Calu3 (cell line): ENCODE data around the gene PPIL1. TPM values are rescaled to one million over a fixed set of nuclear protein-coding genes. Genes with fewer than 3 reads are reported as not detected.
A peak's percentile ranks its signal among the peaks of the same experiment; 100 is the strongest.

Experiments
- Bru-seq: library from RNA; stranded (reverse); fragments of 400-500 nt; gene quantifications from one replicate; lab custom pipeline; 2021; lab: Mats Ljungman, UMichigan
- BruChase-seq, 2 experiments: library from RNA; stranded (reverse); fragments of 400-500 nt; gene quantifications; one replicate each; lab custom pipeline; 2021; lab: Mats Ljungman, UMichigan
- BruUV-seq: library from RNA; stranded (reverse); fragments of 400-500 nt; replicated peaks from 2 replicates; lab custom pipeline; 2021; lab: Mats Ljungman, UMichigan
- CTCF ChIA-PET: fragments of 300-600 bp; sonication (Branson Sonifier 250); formaldehyde crosslinking; loops from one replicate; lab custom pipeline; 2022; ENCODE audit warnings: antibody characterized with exemption; lab: Charles Lee
- DNase-seq: peaks from one replicate; pipeline ENCODE4 v3.0.0; 2022
- H3K27ac Mint-ChIP-seq: one replicate; pipeline ENCODE4 v1.8.0; 2022; ENCODE audit warnings: mixed read lengths; ENCODE audit not compliant: unreplicated experiment
- H3K27me3 Mint-ChIP-seq: one replicate; pipeline ENCODE4 v1.8.0; 2022; ENCODE audit warnings: mixed read lengths; ENCODE audit not compliant: unreplicated experiment
- H3K36me3 Mint-ChIP-seq: one replicate; pipeline ENCODE4 v1.8.0; 2022; ENCODE audit warnings: mild to moderate bottlenecking, moderate library complexity, mixed read lengths; ENCODE audit not compliant: insufficient read depth, unreplicated experiment
- H3K4me1 Mint-ChIP-seq: one replicate; pipeline ENCODE4 v1.8.0; 2022; ENCODE audit warnings: mild to moderate bottlenecking, low read depth, mixed read lengths; ENCODE audit not compliant: unreplicated experiment
- H3K4me3 Mint-ChIP-seq: one replicate; pipeline ENCODE4 v1.8.0; 2022; ENCODE audit warnings: mild to moderate bottlenecking, low read depth, moderate library complexity, mixed read lengths; ENCODE audit not compliant: unreplicated experiment
- H3K9me3 Mint-ChIP-seq: one replicate; pipeline ENCODE4 v1.8.0; 2022; ENCODE audit warnings: low read depth, mixed read lengths; ENCODE audit not compliant: unreplicated experiment
- intact Hi-C: fragments of 100-400 bp; cut with micrococcal nuclease; formaldehyde crosslinking; loops from one replicate; pipeline ENCODE4 v1.10.0; 2022; ENCODE audit not compliant: unreplicated experiment
- long read RNA-seq: library from polyadenylated mRNA; stranded (forward); transcript quantifications from one replicate; pipeline ENCODE4 v2.0.0, GENCODE V29; 2022
- total RNA-seq: library from RNA; stranded (reverse); gene quantifications from 2 replicates; pipeline ENCODE4 v1.2.3, GENCODE V29; 2022
- TF ChIP-seq, protein P1 (sequence below): fragments of 200-600 bp; IDR thresholded peaks from one replicate; pipeline ENCODE4 v1.8.0; 2022; ENCODE audit warnings: antibody characterized with exemption; ENCODE audit not compliant: unreplicated experiment

Gene PPIL1
- total RNA-seq (59.6 and 64.4 TPM in 2 replicates), Bru-seq, nascent RNA (percentile 81 among the genes with signal in this experiment), BruChase-seq, experiment 1, labeled RNA remaining after a 6-hour chase (percentile 84 among the genes with signal in this experiment), BruChase-seq, experiment 2, labeled RNA remaining after a 2-hour chase (percentile 77 among the genes with signal in this experiment)
- long read RNA-seq, transcript PPIL1-201 (4 exons, 1,739 nt), result major isoform, 71 of 85 reads
- long read RNA-seq, partial matches to known transcripts, result 12 of 85 reads
- long read RNA-seq, other reads (novel, unspliced or antisense), result 2 of 85 reads

DNA sequence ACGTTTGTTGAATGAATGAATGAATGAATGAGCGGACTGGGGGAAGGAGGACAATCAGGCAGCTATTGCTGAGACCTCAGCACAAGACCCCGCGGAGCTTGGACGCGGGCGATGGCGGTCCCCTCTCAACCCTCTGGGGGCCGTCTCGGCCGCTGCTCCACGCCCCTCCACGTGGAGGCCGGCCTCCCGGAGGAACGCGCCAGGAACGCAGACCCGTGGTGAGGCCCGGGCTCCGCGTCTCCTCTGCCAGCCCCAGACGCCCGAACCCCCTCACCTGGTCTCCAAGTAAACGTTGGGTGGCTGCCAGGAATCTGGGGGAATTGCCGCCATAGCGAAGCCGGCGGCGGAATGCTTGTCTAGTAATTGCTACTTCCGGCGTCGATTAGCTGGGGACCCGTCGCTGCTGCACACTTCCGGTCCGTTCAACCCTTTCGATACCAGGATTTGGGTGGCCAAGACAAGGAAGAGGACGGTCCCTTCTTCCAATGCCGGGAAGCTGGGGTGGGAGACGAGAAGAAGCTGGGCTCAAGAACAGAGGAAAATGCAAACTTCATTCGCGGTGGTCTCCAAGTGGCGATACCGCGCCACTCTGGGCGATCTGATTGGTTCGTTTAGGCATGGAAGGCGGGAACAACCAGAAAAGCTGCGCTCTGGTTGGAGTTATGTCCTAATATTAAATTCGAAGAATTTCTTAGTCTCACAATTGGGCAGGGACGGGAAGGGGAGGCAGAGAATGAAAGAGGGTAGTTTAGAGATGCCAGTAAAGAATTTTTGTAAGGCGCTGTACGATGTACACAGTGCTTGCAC, at the start of gene PPIL1:
Gene PPIL1 (minus strand): TSS at position 361 of the 807 bp plus-strand sequence. CDS start 31 bp downstream, at position 330.
- H3K4me3 Mint-ChIP-seq, result peak within 1 kb of the TSS; percentile 91
- CTCF ChIA-PET, result interaction anchor here (0.6 to 3.5 kb wide), 10 partner anchors 10 to 260 kb away, joined by 3 to 17 read pairs (median 6); partner anchors contain the start of gene C6orf89
- peak within 1 kb of the TSS; percentile 99 for H3K27ac Mint-ChIP-seq
- peaks cover 44% of the 10 kb centered on the region for H3K36me3 Mint-ChIP-seq
- H3K9me3 Mint-ChIP-seq, result no peaks in the 10 kb centered on the region
- intact Hi-C loops, result loop anchor here (5.0 kb wide), 1 partner anchor 107 kb away; no protein-coding TSS in a partner anchor
- H3K4me1 Mint-ChIP-seq, result peaks cover 27% of the 10 kb centered on the region
- DNase-seq, result peak; percentile 88
- TF ChIP-seq, protein P1, sequence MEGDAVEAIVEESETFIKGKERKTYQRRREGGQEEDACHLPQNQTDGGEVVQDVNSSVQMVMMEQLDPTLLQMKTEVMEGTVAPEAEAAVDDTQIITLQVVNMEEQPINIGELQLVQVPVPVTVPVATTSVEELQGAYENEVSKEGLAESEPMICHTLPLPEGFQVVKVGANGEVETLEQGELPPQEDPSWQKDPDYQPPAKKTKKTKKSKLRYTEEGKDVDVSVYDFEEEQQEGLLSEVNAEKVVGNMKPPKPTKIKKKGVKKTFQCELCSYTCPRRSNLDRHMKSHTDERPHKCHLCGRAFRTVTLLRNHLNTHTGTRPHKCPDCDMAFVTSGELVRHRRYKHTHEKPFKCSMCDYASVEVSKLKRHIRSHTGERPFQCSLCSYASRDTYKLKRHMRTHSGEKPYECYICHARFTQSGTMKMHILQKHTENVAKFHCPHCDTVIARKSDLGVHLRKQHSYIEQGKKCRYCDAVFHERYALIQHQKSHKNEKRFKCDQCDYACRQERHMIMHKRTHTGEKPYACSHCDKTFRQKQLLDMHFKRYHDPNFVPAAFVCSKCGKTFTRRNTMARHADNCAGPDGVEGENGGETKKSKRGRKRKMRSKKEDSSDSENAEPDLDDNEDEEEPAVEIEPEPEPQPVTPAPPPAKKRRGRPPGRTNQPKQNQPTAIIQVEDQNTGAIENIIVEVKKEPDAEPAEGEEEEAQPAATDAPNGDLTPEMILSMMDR, result no peak
- BruUV-seq, result no TSS peak
- no peaks in the 10 kb centered on the region for H3K27me3 Mint-ChIP-seq

DNA sequence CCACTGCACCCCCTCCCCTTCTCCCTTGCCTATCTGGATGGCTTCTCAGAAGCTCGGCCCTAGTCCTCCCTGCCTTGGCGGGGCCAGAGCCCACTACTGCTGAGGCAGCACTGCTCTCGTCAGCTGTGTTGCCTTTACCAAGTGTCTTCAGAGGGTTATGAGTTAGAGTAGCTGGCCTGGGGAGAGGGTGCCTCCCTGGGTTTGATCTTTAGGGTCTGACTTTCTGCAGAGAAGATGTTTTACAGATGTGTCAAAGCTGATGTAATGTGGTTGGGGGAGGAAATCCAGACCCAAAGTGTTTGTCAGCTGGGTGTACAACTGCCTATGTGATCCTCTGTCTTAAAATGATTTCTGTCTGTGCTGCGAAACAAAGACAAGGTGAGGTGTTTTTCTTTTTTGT, 49.5 kb upstream of the PPIL1 start:
- no TSS peak for BruUV-seq
- Mint-ChIP-seq H3K9me3 (no peaks in the 10 kb centered on the region), H3K27me3 (no peaks in the 10 kb centered on the region), H3K4me3 (no peak overlapping the region), H3K27ac (no peak overlapping the region), H3K4me1 (peaks cover 20% of the 10 kb centered on the region), H3K36me3 (peaks cover 15% of the 10 kb centered on the region)
- CTCF ChIA-PET, result no interaction called here
- no peak for DNase-seq
- intact Hi-C loops, result no loop called here
- TF ChIP-seq, protein P1, result no peak

DNA sequence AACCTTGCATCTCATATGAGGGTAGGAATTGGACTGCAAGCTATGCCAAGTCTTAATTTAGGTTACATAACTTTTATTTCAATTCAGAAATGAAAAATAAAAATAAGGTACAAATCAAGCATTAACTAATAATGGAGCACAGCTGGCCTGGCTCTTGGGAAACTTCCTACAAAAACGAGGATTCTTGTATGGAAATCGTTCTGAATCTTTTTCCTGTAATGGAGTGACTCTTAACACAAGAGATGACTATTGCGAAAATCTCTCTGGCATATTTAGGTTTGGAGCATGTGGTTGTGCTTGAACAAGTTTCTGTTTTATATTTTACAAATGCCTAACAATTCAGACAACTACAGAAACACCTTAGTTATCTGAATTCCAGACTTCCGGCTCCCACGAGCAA, 45.9 kb upstream of the PPIL1 start:
- peaks cover 27% of the 10 kb centered on the region for H3K36me3 Mint-ChIP-seq
- no peaks in the 10 kb centered on the region for H3K9me3 Mint-ChIP-seq
- no peak overlapping the region for H3K27ac Mint-ChIP-seq
- TF ChIP-seq, protein P1, result no peak
- H3K4me1 Mint-ChIP-seq, result peaks cover 35% of the 10 kb centered on the region
- no TSS peak for BruUV-seq
- CTCF ChIA-PET, result no interaction called here
- intact Hi-C loops, result no loop called here
- no peak overlapping the region for H3K4me3 Mint-ChIP-seq
- no peak for DNase-seq
- H3K27me3 Mint-ChIP-seq, result no peaks in the 10 kb centered on the region

DNA sequence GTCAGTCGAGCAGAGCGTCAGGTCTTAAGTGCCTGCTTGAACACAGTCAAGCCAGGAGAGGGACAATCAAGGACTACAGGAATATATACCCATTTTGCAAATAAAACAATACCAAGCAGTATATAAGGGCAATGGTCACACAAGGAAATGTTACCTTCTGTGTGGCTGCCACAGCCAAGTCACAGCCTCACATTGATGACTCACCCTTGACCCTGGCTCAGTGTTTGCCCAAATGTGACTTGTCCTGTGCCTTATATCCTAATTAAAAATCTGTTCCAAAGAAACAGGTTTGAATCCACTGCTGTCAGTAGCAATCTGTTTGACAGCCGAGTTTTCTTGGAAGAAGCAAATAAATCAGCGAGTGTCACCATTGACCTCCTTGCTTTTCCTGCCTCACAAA, 45.4 kb upstream of the PPIL1 start:
- peak; percentile 46 for DNase-seq
- CTCF ChIA-PET, result no interaction called here
- no TSS peak for BruUV-seq
- H3K27me3 Mint-ChIP-seq, result no peaks in the 10 kb centered on the region
- intact Hi-C loops, result no loop called here
- H3K36me3 Mint-ChIP-seq, result peaks cover 30% of the 10 kb centered on the region
- TF ChIP-seq, protein P1, result no peak
- H3K9me3 Mint-ChIP-seq, result no peaks in the 10 kb centered on the region
- no peak overlapping the region for H3K27ac Mint-ChIP-seq
- H3K4me1 Mint-ChIP-seq, result peaks cover 40% of the 10 kb centered on the region
- H3K4me3 Mint-ChIP-seq, result no peak overlapping the region
